Prostate gland (tissue), 2 donors: ENCODE results near the gene PDILT. TPM values are rescaled to one million over a fixed set of nuclear protein-coding genes. Genes with fewer than 3 reads are reported as not detected.

Experiments used
- DNase-seq: peaks from one replicate; pipeline ENCODE4 v3.0.0-alpha.2; 2019; ENCODE audit warnings: low spot score
- H3K27ac ChIP-seq, 2 donors: fragments of 200-600 bp; sonication (generic); 2 replicates each; pipeline ENCODE4 v1.5.1; 2017 to 2019
- H3K27me3 ChIP-seq: fragments of 200-600 bp; sonication (generic); replicated peaks from 2 replicates; pipeline ENCODE4 v1.5.1; 2019; ENCODE audit not compliant: insufficient read depth
- H3K36me3 ChIP-seq, 2 donors: fragments of 200-600 bp; sonication (generic); 1 replicate in 1 of 2; 2 replicates in 1 of 2; pipeline versions ENCODE4 v1.5.1 to v1.8.1; 2017 to 2019
- H3K4me1 ChIP-seq: fragments of 200-600 bp; sonication (generic); replicated peaks from 2 replicates; pipeline ENCODE4 v1.5.1; 2019
- H3K4me3 ChIP-seq, 2 donors: fragments of 200-600 bp; sonication (generic); 2 replicates each; pipeline ENCODE4 v1.5.1; 2017 to 2019
- H3K9me3 ChIP-seq: fragments of 200-600 bp; sonication (generic); 2 replicates; pipeline ENCODE4 v1.5.1; 2017
- CTCF ChIP-seq, 4 experiments: fragments of 200-600 bp in 2 of 4; fragments of 450-650 bp in 2 of 4; sonication (generic) in 2 of 4; IDR thresholded peaks; 1 replicate in 3 of 4; 2 replicates in 1 of 4; pipeline ENCODE4 v1.5.1; 2016 to 2019; ENCODE audit warnings: antibody characterized with exemption in 4 of 4, mild to moderate bottlenecking in 2 of 4, moderate library complexity in 2 of 4
- POLR2A ChIP-seq: fragments of 450-650 bp; IDR thresholded peaks from one replicate; pipeline ENCODE4 v1.6.1; 2016; ENCODE audit warnings: antibody characterized with exemption, mild to moderate bottlenecking
- POLR2AphosphoS5 ChIP-seq: sonication (generic); formaldehyde crosslinking; IDR thresholded peaks from one replicate; pipeline ENCODE4 v1.6.1; 2017; ENCODE audit warnings: antibody characterized with exemption
- WGBS: methylation state at CpG from one replicate; pipeline ENCODE4 v1.1.5; 2018; 5-methylcytosine and 5-hydroxymethylcytosine counted together
- intact Hi-C: fragments of 100-400 bp; cut with DNase I; formaldehyde crosslinking; loops from one replicate; pipeline ENCODE4 v1.14.2; 2022
- total RNA-seq, 2 donors: library from RNA; depleted of rRNA; stranded (reverse); fragments of >200 nt; gene quantifications; one replicate each; pipeline ENCODE4 v1.1.0, GENCODE V29; 2016

Gene PDILT
- total RNA-seq, 2 donors from 2014 or later: 0.87 to 2.4 TPM

GRCh38 chr16:20382202-20382948 is 22.2 kb downstream of the PDILT start:
- 90% methylated on average over 7 of the region's 7 CpGs for WGBS
- Histone ChIP-seq H3K27me3 (no peaks in the 10 kb centered on the region), H3K36me3 (no peaks in the 10 kb centered on the region), H3K4me3 (no peak overlapping the region), H3K9me3 (no peaks in the 10 kb centered on the region), H3K4me1 (no peaks in the 10 kb centered on the region), H3K27ac (no peak overlapping the region)
- no peak for TF ChIP-seq POLR2AphosphoS5
- TF ChIP-seq CTCF (IDR thresholded peaks at IDR 0.05): no peak
- TF ChIP-seq POLR2A: no peak
- DNase-seq: no peak
- intact Hi-C loops: loop anchor here (5.0 kb wide), 1 partner anchor 475 kb away; no protein-coding TSS in a partner anchor

- TF ChIP-seq POLR2A: no peak
- TF ChIP-seq CTCF (IDR thresholded peaks at IDR 0.05): no peak
- no peak for DNase-seq
- H3K36me3 ChIP-seq: no peaks in the 10 kb centered on the region
- H3K4me3 ChIP-seq: no peak overlapping the region
- no peaks in the 10 kb centered on the region for H3K27me3 ChIP-seq
- intact Hi-C loops: loop anchor here (5.0 kb wide), 1 partner anchor 473 kb away; no protein-coding TSS in a partner anchor
- no peak overlapping the region for H3K27ac ChIP-seq
- no peaks in the 10 kb centered on the region for H3K4me1 ChIP-seq
- H3K9me3 ChIP-seq: no peaks in the 10 kb centered on the region
- 39% methylated on average over 3 of the region's 3 CpGs for WGBS
Observed at GRCh38 chr16:20380782-20381181, 23.8 kb downstream of the PDILT start.

- no peaks in the 10 kb centered on the region for H3K4me1 ChIP-seq
- 43% methylated on average over 5 of the region's 5 CpGs for WGBS
- no peak overlapping the region for H3K27ac ChIP-seq
- TF ChIP-seq POLR2A (no peak), POLR2AphosphoS5 (no peak), CTCF (IDR thresholded peaks at IDR 0.05) (no peak)
- intact Hi-C loops: no loop called here
- no peak for DNase-seq
- H3K9me3 ChIP-seq: no peaks in the 10 kb centered on the region
- H3K36me3 ChIP-seq: no peaks in the 10 kb centered on the region
- H3K27me3 ChIP-seq: no peaks in the 10 kb centered on the region
- no peak overlapping the region for H3K4me3 ChIP-seq
Observed at GRCh38 chr16:20377181-20377580, 27.4 kb downstream of the PDILT start.

- DNase-seq: no peak
- intact Hi-C loops: no loop called here
- H3K4me1 ChIP-seq: no peaks in the 10 kb centered on the region
- H3K4me3 ChIP-seq: no peak overlapping the region
- no peak overlapping the region for H3K27ac ChIP-seq
- H3K27me3 ChIP-seq: no peaks in the 10 kb centered on the region
- no peak for TF ChIP-seq POLR2AphosphoS5
- no peak for TF ChIP-seq CTCF (IDR thresholded peaks at IDR 0.05)
- no peak for TF ChIP-seq POLR2A
- H3K9me3 ChIP-seq: no peaks in the 10 kb centered on the region
- H3K36me3 ChIP-seq: no peaks in the 10 kb centered on the region
- WGBS: 83% methylated on average over 5 of the region's 5 CpGs
Observed at GRCh38 chr16:20372701-20373100, 31.8 kb downstream of the PDILT start.

GRCh38 chr16:20369452-20370054 is 35.0 kb downstream of the PDILT start:
- WGBS: 81% methylated on average over 9 of the region's 9 CpGs
- no peak for TF ChIP-seq CTCF (IDR thresholded peaks at IDR 0.05)
- TF ChIP-seq POLR2AphosphoS5: no peak
- TF ChIP-seq POLR2A: no peak
- no peak overlapping the region for H3K4me3 ChIP-seq
- H3K4me1 ChIP-seq: no peaks in the 10 kb centered on the region
- H3K27ac ChIP-seq: no peak overlapping the region
- no peaks in the 10 kb centered on the region for H3K9me3 ChIP-seq
- H3K27me3 ChIP-seq: no peaks in the 10 kb centered on the region
- no peaks in the 10 kb centered on the region for H3K36me3 ChIP-seq
- no peak for DNase-seq
- intact Hi-C loops: no loop called here
